ENCODE data around the gene FADD.
"Not testable (repeated sequence)": the region's sequence is repeated elsewhere in the genome, so short reads cannot be mapped to it uniquely, and the experiment has no call there.

Gene FADD

DNA sequence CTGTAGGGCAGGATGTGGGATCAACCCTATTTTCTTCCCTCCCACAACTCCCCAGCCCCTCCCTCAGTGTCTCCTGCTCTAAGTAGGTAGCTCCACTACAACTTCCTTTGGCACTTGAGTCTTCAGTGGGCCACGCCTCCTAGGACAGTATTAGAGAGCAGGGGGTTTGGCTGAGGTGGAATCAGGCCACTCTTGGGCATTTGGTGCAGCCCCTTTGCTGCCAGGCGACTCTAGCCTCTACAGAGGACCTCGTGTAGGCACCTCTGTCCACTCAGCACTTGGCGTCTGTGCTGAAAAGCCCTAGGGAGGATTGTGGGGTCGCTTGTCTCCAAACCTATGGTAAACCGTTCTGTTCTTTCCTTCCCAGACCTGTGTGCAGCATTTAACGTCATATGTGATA is 2.7 kb downstream of the FADD start:
- no peak for DNase-seq

DNA sequence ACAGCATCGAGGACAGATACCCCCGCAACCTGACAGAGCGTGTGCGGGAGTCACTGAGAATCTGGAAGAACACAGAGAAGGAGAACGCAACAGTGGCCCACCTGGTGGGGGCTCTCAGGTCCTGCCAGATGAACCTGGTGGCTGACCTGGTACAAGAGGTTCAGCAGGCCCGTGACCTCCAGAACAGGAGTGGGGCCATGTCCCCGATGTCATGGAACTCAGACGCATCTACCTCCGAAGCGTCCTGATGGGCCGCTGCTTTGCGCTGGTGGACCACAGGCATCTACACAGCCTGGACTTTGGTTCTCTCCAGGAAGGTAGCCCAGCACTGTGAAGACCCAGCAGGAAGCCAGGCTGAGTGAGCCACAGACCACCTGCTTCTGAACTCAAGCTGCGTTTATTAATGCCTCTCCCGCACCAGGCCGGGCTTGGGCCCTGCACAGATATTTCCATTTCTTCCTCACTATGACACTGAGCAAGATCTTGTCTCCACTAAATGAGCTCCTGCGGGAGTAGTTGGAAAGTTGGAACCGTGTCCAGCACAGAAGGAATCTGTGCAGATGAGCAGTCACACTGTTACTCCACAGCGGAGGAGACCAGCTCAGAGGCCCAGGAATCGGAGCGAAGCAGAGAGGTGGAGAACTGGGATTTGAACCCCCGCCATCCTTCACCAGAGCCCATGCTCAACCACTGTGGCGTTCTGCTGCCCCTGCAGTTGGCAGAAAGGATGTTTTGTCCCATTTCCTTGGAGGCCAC is 3.3 kb downstream of the FADD start:
- DNase-seq, result no peak

DNA sequence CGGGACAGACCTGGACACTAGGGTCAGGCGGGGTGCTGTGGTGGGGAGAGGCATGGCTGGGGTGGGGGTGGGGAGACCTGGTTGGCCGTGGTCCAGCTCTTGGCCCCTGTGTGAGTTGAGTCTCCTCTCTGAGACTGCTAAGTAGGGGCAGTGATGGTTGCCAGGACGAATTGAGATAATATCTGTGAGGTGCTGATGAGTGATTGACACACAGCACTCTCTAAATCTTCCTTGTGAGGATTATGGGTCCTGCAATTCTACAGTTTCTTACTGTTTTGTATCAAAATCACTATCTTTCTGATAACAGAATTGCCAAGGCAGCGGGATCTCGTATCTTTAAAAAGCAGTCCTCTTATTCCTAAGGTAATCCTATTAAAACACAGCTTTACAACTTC is 3.9 kb downstream of the FADD start:
- no peak for DNase-seq

DNA sequence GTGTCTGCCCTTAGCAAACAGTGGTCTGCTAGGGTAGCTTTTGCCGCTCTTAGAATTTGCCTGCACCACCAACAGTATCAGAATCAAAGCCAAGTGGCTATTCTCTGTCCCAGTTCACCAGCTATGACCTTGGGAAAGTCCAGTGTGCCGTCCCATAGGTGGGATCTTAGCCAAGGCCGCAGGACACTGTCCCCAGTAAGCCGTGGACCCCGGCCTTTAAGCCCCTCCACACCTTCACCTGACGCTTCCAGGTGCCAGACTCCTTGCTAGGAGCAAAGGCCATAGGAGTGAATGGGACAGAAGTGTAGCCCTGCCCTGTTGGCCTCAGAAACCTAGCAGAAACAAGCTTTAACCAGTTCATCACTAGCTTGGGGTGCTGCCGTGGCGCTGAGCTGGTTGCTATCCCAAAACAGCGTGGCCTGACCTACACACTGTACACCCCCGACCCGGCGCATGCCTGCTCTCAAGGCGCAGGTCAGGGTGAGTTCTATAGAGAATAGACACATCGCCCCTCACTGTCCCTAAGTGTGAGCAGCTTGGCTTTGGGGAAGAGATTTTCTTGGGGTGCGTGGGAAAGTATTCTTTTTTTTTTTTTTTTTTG is 4.5 kb downstream of the FADD start:
- no peak for DNase-seq

DNA sequence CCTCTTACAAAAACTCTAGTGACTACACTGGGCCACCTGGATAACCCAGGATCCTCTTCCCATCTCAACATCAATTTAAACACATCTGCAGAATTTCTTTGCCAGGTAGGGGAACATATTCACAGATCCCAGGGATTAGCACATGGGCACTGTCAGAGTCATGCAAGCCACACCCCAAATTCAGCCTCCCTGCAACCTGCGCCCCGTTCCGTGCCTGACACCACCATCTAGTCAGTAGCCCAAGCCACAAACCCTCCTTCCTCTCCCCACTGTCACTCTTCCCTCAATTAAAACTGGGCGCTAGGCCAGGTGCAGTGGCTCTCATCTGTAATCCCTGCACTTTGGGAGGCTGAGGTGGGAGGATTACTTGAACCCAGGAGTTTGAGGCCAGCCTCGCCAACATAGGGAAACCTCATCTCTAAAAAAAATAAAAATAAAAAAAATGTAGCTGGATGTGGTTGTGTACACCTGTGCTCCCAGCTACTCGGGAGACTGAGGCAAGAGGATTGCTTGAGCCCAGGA is 6.4 kb downstream of the FADD start:
- no peak for DNase-seq

DNA sequence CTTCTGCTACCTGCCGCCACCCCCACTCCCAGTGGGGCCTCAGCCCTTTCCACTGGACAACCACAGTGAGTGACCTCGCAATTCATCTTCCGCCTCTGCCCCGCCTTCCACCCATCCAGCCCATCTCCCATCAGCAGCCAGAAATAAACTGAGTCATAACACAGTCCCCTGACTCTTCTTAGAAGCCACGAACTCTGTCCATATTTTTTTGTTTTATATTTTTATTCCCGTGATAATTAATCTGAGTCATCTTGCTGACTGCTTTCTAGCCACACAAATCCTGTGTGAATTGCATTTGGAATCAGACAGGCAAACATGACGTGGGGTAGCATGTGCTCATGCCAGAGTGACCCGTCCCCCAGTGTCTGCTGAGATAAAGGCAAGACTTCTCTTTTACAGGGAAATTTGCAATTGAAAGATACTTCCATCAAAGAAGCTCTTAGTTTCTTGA is 7.0 kb downstream of the FADD start:
- DNase-seq, result no peak

DNA sequence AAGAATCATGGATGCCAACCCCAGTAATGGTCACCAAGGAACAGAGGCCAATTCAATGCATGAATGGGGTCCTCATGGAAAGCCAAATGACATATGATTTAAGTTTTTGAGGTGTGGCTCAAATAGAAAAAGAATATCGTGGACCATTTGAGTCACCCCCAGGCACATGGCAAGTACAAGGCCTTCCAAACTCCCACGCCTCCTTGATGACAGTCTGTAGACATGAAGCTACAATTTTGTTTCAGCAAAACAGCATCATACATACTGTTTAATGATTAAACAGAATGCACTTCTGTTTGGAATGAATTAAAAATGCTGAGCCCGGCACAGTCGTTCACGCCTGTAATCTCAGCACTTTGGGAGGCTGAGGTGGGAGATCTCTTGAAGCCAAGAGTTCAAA is 7.4 kb downstream of the FADD start:
- no peak for DNase-seq

DNA sequence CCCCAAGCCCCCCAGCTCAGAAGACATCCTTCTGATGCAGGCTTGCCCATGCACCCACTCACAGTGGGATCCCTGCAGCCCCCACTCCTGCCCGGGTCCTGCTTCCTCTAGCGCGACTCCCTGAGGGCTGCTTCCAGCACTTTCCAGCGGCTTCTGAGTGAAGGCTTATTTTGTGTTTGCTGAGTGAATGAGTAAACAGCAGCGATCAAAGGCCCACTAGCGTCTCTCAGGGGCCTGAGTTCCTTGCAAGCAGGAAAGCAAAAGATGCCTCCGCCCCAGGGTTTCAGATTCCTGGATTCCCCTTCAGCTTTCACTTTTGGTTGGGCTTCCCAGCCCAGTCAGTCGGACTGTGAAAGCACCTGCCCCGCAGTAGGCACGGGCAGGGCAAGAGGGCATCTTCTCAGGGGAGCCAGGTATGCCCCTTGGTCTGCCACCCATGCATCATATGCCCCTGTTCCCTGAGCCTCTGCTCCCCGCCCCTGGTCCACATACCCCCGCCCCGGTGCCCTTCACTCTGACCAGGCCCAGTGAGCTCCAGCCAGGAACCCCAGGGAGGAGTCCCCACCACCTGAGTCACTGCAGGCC is 9.2 kb downstream of the FADD start:
- DNase-seq, result no peak

DNA sequence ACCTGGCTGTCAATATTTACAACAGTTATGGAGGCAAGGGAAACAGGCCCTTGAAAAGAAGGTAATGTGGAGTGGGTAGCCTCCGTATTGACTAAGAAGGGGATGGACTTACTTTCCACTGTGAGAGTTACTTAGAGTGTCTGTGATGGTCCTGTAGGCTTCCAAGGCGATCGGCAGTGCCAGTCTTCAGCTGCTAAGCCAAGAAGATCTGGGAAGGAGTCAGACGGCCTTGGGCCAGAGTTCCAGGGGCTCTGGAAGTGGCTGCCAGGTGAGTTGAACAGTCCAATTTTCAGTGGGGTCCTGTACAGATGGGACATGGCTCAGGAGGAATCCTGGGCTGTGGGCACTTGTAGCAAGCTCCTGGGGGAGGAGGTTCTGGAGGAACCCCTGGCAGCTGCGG is 14.3 kb downstream of the FADD start:
- not testable (repeated sequence) for DNase-seq

DNA sequence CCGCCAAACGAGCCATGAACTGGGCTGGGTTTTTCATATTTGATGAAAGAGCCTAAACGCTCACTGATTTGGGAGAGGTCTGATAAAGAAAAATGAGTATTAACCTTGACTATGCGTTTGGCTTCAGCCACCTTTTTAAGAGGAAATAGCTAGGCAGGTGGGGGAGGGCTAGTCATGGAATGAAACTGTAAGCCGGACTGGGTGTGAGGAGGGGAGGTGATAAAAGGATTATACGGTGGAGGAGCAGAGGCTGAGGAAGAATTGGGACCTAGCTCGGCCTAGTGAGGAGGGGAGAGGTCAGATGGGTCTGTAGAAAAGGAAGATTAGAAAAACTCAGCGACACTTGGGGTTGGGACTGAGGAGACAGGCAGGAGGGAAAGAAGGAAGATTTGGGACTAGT is 15.0 kb downstream of the FADD start:
- DNase-seq, result not testable (repeated sequence)

DNA sequence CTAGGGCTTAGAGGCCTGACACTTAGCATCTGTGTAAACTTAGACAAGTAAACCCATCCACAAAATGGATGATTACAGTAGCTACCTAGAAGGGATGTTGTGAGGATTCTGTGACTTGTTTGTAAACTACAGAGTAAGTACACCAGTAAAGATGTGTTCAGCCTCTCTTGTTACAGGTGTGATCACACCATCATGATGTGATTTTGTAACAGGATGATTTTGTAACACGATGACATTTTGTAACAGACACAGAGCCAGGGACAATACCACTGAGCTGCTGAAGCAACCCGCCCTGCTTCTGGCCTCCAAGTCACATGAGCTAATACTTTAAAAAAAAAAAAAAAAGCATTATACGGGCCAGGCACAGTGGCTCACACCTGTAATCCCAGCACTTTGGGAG is 17.0 kb downstream of the FADD start:
- no peak for DNase-seq

DNA sequence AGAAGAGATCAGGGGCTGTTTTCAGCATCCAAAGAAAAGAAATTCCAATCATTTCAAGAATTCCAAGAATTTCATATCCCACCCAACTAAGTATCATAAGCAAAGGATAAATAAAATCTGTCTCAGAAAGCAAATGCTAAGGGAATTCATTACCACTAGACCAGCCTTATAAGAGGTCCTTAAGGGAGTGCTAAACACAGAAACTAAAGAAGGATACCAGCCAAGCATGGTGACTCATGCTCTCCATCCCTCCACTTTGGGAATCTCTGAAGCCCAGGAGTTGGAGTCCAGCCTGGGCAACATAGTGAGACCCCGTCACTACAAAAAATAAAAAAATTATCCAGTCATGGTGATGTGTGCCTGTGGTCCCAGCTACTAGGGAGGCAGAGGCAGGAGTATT is 17.8 kb downstream of the FADD start:
- no peak for DNase-seq

DNA sequence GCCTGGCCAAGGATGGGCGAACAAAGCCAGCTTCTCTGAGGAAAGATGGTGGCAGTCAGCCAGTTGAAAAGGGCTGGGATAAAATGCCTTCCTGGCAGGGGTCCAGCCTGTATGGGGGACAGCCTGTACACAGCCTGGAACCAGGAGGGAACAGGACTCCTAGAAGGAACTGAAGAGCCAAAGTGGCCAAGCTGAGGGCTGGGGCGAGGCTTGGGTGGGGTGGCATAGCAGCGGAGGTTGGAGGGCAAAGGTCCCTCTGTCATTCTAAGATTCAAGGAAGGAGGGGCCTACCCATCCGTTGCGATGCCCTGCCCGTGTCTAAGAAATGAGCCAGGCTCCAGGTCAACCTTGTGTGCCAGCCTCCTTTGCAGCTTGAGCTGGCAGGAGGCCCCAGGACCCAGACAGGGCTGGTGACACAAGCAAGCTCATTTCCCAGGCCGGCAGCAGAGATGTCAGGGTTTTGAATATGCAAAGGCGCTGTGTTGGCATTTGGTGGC is 22.6 kb downstream of the FADD start:
- no peak for DNase-seq

DNA sequence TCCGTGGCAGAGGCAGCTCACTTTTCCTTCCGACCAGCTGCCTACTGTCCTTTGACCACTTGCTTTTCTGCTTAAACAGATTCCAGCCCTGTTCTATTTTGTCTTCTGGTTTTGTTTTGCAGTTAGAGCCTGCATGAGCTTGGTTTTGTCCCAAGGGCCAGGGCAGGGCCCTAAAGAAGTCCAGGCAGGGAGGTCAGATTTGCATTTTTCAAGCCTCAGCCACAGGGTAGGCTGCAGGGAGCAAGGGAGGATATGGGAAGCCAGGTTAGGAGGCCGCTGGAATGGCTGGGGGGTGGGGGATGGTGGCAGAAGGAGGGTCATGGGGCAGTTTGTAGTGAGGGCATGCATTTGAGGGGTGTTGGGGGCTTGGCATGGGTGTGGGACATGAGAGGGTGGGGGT is 23.1 kb downstream of the FADD start:
- DNase-seq, result no peak

DNA sequence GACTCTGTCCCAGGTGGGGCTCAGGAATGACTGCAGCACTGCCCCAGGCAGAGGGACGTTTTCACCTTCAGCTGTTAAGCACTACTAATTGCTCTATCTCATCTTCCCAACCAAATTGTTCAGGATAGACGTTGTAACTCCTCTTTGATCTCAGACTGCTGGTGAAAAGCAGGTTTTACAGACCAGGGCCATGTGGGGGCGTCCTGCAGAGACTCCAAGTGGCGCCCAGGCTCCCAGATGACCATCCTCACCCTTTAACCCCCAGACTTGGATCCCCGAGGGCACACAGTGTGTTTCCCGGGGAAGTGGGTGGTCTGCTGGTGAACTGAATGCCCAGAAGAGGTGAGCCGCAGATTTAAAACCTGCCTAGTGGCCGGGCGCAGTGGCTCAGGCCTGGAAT is 23.9 kb downstream of the FADD start:
- DNase-seq, result no peak

DNA sequence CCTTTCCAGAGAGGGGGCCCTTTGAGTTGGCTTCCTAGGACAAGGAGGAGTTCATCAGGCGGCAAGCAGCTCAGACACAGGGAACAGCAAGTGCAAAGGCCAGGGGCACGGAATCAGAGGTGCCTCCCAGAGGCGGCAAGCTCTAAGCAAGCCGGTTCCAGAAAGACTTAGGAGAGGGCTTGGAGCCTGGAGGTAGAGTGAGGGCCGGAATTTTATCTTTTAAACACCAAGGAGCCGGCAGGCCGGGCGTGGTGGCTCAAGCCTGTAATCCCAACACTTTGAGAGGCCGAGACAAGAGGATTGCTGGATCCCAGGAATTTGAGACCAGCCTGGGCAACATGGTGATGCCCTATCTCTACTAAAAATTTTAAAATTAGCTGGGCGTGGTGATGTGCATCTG is 26.6 kb downstream of the FADD start:
- no peak for DNase-seq

DNA sequence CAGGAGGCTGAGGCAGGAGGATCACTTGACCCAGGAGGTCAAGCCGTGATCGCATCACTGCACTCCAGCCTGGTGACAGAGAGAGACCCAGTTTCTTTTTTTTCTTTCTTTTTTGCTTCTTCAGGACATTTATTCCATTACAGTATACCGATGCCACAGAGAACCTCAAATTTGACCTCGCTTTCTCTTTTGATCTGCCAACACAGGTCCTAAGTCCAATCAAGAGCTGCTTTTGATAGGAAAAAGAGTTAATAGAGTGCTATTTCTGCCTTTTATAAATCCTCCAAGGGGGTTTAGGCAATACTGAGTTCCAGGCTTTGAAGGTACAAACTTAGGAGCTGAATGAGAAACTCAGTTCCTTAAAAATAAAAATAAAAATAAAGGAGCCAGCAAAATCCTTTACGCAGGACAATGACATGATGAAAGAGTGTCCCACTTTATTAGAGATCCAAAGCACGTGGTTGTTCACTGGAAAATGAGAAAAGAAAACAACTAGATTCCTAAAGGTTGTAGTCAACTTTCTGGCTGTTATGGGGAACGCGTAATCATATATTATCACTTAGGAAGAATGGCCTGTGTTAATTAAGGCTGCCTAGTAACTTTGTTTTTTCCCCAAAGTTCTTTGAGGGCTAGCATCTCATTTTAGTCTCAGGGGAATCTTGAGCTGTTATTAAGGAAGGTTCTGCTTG is 27.2 kb downstream of the FADD start:
- no peak for DNase-seq

DNA sequence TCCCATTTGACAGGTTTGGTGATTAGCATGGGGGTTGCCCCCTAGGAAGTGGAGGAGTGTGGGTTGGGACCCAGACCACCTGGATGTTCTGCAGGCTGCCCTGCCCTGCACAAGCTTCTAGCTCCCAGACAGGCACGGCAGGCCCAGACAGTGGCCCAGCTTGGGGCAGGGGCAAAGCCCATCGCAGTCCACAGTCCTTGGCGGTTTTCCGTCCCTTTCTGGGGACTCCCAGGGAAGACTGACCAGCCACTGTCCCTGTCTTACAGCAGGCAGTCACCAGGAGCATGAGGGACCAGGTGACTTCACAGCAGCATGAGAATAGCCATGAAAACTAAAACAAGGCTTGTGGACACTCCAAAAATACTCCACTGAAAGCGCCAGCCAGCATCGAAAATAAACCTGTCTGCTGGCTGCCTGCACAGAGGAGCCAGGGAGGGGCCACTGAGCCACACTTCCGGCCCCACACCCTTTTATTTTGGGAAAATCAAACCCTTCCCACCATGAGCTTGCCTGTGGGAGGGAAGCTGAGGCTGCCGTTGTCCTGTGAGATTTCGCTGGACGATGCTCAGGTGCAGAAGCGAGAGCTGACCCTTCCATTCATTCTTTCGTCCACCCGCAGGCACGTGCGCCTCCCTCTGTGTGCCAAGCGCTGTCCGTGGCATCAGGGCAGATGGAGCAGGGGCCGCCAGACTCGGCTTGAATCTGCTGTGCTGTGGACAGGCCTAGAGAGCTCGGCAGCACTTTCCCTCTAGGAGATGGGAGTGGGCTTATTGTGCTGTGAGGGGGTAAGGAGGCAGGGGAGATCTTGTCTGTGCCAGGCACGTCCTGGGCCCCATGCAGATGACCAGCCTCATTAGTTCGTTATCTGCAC is 28.0 kb downstream of the FADD start:
- DNase-seq, result no peak

DNA sequence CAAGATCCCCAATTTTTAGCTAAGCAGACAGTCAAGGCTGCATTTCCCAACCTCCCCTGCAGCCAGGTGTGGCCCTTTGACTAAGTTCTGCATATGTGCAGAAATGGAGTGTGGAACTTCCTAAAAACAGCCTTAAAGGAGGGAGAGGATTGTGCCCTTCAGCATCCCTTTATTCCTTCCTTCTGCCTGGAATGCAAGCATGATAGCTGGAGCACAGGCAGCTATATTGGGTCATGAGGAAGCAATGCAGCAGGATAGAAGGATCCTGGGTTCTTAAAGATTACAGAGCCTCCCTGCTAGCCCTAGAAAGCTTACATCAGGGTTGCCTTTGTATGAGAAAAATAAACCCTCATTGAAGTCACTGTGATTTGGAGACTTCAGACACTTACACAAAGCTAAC is 29.9 kb downstream of the FADD start:
- DNase-seq, result no peak

DNA sequence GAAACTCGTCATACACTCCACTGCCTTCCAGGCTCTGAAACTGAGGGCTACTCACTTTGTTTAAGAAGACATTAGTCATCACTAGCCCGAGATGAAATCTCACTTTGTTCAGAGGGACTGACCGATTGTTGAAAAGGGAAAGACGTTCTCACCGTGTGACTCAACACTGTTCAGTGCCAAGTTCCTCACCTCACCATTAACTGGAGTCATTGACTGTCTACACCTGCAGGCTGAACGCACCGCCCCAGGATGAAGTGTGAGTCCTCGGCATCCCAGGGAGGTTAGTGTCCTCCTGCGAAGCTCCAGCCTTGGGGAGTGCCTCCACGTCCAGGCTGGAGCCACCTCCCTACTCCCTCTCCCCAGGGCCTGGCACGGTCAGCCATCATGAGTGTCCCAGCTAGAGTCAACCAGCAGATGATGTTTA is 30.4 kb downstream of the FADD start:
- no peak for DNase-seq

DNA sequence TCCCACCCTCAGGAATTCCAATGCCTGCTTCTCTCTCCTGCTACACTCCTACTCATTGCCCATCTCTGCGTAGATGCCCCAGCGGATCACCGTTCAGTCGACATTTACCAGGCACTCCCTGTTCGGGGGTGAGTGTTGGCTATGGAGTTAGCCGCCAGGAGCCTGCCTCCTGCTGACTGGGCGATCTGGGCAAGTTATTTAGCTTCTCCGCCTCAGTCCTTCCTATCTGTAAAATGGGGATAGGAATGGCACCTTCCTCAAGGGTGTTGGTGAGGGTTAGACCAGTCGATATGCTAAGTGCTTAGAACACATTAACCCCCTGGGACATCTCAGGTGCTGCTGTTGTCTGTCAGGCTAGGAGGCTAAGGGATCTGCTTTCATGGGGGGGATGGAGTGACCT is 30.9 kb downstream of the FADD start:
- DNase-seq, result no peak

DNA sequence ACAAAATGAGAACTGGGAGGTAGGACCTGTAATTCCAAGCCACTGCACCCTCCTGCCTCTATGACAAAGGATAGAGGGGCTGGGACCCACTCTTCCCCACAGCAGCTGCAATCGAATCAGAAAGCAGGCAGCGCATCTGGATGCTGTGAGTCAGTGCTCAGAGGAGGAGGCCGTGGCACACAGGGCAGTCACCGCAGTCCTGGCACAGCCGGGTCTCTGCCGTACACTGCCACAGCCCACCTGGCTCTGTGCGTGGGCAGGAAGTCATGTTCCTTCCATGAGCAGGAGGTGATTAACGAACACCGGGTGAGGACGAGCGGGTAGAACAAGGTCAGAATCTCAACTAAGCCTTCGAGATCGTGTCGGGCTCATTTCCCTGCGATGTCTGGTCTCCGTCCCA is 37.2 kb downstream of the FADD start:
- DNase-seq, result no peak

DNA sequence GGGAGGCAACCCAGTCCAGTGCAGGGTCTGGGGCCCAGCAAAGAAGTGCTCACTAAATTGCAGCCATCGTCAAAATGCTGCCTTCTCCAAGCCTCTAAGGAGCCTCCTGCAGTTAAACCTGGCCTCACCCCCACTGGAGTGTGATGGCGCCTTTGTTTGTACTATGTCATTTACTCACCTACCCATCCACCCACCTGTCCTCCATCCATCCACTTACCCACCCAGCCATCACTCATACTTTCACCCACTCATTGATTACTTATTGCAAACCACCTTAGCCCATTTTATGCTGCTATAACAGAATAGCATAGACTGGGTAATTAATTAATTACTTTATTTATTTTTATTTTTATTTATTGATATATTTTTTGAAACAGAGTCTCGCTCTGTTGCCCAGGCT is 38.6 kb downstream of the FADD start:
- no peak for DNase-seq

Measured in activated T-cell treated with anti-CD3 and anti-CD28 coated beads, Interleukin-2, amount 50 U/mL, for 1 hour (primary cell).